GM21381 (cell line): ENCODE measurements around the gene USE1.

ENCODE experiments used
- ATAC-seq: cut with Tn5 transposase; IDR thresholded peaks from one replicate; pipeline ENCODE4 v1.9.1; 2021; ENCODE audit warnings: mild to moderate bottlenecking, moderate library complexity; ENCODE audit not compliant: unreplicated experiment

The USE1 gene

GRCh38 chr19:17205237-17206140 is 9.7 kb upstream of the USE1 start:
- no peak for ATAC-seq

GRCh38 chr19:17206736-17207581 is 8.2 kb upstream of the USE1 start:
- no peak for ATAC-seq

- no peak for ATAC-seq
These were observed 5.8 kb upstream of the USE1 start for GRCh38 chr19:17209126-17210036.

GRCh38 chr19:17210296-17210695 is 4.9 kb upstream of the USE1 start:
- no peak for ATAC-seq

- ATAC-seq: no peak
These were observed 3.4 kb upstream of the USE1 start for GRCh38 chr19:17211547-17212446.

- ATAC-seq: no peak
These were observed 1.8 kb upstream of the USE1 start for GRCh38 chr19:17213334-17213733.

GRCh38 chr19:17214508-17215126 is 540 bp upstream of the USE1 start:
- ATAC-seq: no peak

GRCh38 chr19:17216058-17216670 is 1.0 kb downstream of the USE1 start:
- ATAC-seq: no peak

GRCh38 chr19:17219286-17219685 is 4.1 kb downstream of the USE1 start:
- no peak for ATAC-seq

- no peak for ATAC-seq
These were observed 5.1 kb downstream of the USE1 start for GRCh38 chr19:17220207-17220758.

GRCh38 chr19:17225053-17225452 is 9.9 kb downstream of the USE1 start:
- no peak for ATAC-seq

- peak; percentile 86 for ATAC-seq
These were observed 11.1 kb downstream of the USE1 start, which contains the start of gene OCEL1 for GRCh38 chr19:17226002-17226933. TSS of gene OCEL1 (plus strand) at chr19:17226226. CDS start at chr19:17226248, 22 bp downstream.

GRCh38 chr19:17227798-17228367 is 12.7 kb downstream of the USE1 start:
- ATAC-seq: no peak

- ATAC-seq: no peak
These were observed 14.7 kb downstream of the USE1 start for GRCh38 chr19:17229890-17230289.

GRCh38 chr19:17232258-17232657 is 17.1 kb downstream of the USE1 start:
- ATAC-seq: no peak

- ATAC-seq: no peak
These were observed 19.7 kb downstream of the USE1 start for GRCh38 chr19:17234911-17235299.
